Measurements from ENCODE around the gene ABCA12. TPM values are rescaled to one million over a fixed set of nuclear protein-coding genes. Genes with fewer than 3 reads are reported as not detected.

Gene ABCA12
- total RNA-seq, 1 experiment from 2014 or later = 1.3 TPM

- H3K79me2 ChIP-seq (ENCODE audit: insufficient read depth, low read length) = no peaks in the 10 kb centered on the region
- intact Hi-C loops (cut with micrococcal nuclease) = no loop called here
- ChIA-PET RAD21 (ENCODE audit: low non-redundant PET in 1 of 2, low total read pairs in 2 of 2, uncharacterized antibody in 2 of 2, unreplicated experiment in 2 of 2) (no interaction called here), POLR2A (no interaction called here), CTCF (no interaction called here)
- H3K9me3 ChIP-seq (ENCODE audit: control insufficient read depth in 1 of 2, insufficient read depth in 1 of 2, low read depth in 1 of 2, low read length in 2 of 2) = no peaks in the 10 kb centered on the region
- no peak overlapping the region for H3K4me2 ChIP-seq (ENCODE audit: low read length)
- H2AFZ ChIP-seq (ENCODE audit: low read depth, low read length, poor library complexity, severe bottlenecking) = no peak overlapping the region
- H3K9ac ChIP-seq (ENCODE audit: low read length) = no peak overlapping the region
- no peaks in the 10 kb centered on the region for H3K4me1 ChIP-seq (ENCODE audit: control insufficient read depth in 1 of 2, insufficient read depth in 2 of 2, low read length in 2 of 2)
- TF ChIP-seq TCF7L2 (IDR thresholded peaks at IDR 0.05; ENCODE audit: borderline replicate concordance, extremely low read depth, insufficient read depth, insufficient read length) = no peak
- no peak for TF ChIP-seq ZNF274 (IDR thresholded peaks at IDR 0.05; ENCODE audit: low read depth, low read length)
- no peak for TF ChIP-seq SIN3A (IDR thresholded peaks at IDR 0.05; ENCODE audit: low read depth)
- no peak for TF ChIP-seq YY1 (IDR thresholded peaks at IDR 0.05; ENCODE audit: extremely low read depth, insufficient replicate concordance, low read depth, low read length)
- no peak for TF ChIP-seq SRF (IDR thresholded peaks at IDR 0.05; ENCODE audit: low read depth)
- TF ChIP-seq CEBPB (IDR thresholded peaks at IDR 0.05; ENCODE audit: low read depth) = no peak
- no peak for TF ChIP-seq EZH2 (IDR thresholded peaks at IDR 0.05)
- no peak for TF ChIP-seq CBX3 (IDR thresholded peaks at IDR 0.05; ENCODE audit: low read depth)
- H3K27me3 ChIP-seq (ENCODE audit: insufficient read depth, low read length) = no peaks in the 10 kb centered on the region
- no peak for ATAC-seq
- no peak overlapping the region for H3K4me3 ChIP-seq (replicated peaks in 1 of 2; ENCODE audit: low read depth in 1 of 2, low read length in 2 of 2)
- no TSS peak for BruUV-seq (replicated peaks)
- no peaks in the 10 kb centered on the region for H4K20me1 ChIP-seq (ENCODE audit: insufficient read depth)
- no peaks in the 10 kb centered on the region for H3K9me2 ChIP-seq (ENCODE audit: insufficient read depth)
- DNase-seq (ENCODE audit: low read depth, low spot score) = no peak
- H3K36me3 ChIP-seq (ENCODE audit: control insufficient read depth in 1 of 2, insufficient read depth in 2 of 2, low read length in 2 of 2) = no peaks in the 10 kb centered on the region
- H3K27ac ChIP-seq (ENCODE audit: low read depth, low read length) = no peak overlapping the region
Observed at GRCh38 chr2:214934006-214934405, 204.4 kb downstream of the ABCA12 start.

DNA sequence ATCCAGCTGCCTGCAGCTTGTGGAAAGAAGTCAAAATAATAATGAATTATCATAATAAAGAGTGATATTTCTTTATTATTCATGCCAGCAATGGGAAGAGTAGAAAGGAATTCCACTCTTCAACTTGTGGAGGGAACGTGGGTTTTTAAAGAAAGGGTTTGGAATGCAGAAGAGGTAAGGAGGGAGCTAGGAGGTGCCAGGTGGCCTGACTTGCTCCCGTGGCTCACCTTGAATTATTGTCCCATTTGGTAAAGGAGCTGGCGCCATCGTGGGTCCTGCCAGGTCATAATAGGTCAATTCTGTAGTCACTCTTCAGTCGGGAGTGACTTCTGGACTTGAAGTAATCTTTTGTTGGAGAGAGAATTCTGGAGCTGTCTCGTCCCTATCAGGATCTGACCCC, 233.8 kb downstream of the ABCA12 start:
- Histone ChIP-seq H3K36me3 (ENCODE audit: control insufficient read depth in 1 of 2, insufficient read depth in 2 of 2, low read length in 2 of 2) (no peaks in the 10 kb centered on the region), H3K9me3 (ENCODE audit: control insufficient read depth in 1 of 2, insufficient read depth in 1 of 2, low read depth in 1 of 2, low read length in 2 of 2) (no peaks in the 10 kb centered on the region), H3K4me1 (ENCODE audit: control insufficient read depth in 1 of 2, insufficient read depth in 2 of 2, low read length in 2 of 2) (no peaks in the 10 kb centered on the region), H3K27me3 (ENCODE audit: insufficient read depth, low read length) (no peaks in the 10 kb centered on the region), H2AFZ (ENCODE audit: low read depth, low read length, poor library complexity, severe bottlenecking) (no peak overlapping the region), H3K27ac (ENCODE audit: low read depth, low read length) (no peak overlapping the region), H3K9ac (ENCODE audit: low read length) (no peak overlapping the region), H3K9me2 (ENCODE audit: insufficient read depth) (no peaks in the 10 kb centered on the region), H3K79me2 (ENCODE audit: insufficient read depth, low read length) (no peaks in the 10 kb centered on the region), H3K4me2 (ENCODE audit: low read length) (no peak overlapping the region), H3K4me3 (replicated peaks in 1 of 2; ENCODE audit: low read depth in 1 of 2, low read length in 2 of 2) (no peak overlapping the region), H4K20me1 (ENCODE audit: insufficient read depth) (no peaks in the 10 kb centered on the region)
- RAD21 ChIA-PET (ENCODE audit: low non-redundant PET in 1 of 2, low total read pairs in 2 of 2, uncharacterized antibody in 2 of 2, unreplicated experiment in 2 of 2) = no interaction called here
- ATAC-seq (no peak), DNase-seq (ENCODE audit: low read depth, low spot score) (no peak)
- intact Hi-C loops (cut with micrococcal nuclease) = no loop called here
- no TSS peak for BruUV-seq (replicated peaks)
- CTCF ChIA-PET = no interaction called here
- POLR2A ChIA-PET = no interaction called here
- TF ChIP-seq ELF1 (IDR thresholded peaks at IDR 0.05; ENCODE audit: borderline replicate concordance, low read depth) = no peak
- TF ChIP-seq EZH2phosphoT487 (IDR thresholded peaks at IDR 0.05; ENCODE audit: borderline replicate concordance) = no peak
- TF ChIP-seq POLR2AphosphoS5 (IDR thresholded peaks at IDR 0.05; ENCODE audit: low read depth, low read length) = no peak
- TF ChIP-seq ZNF274 (IDR thresholded peaks at IDR 0.05; ENCODE audit: low read depth, low read length) = no peak
- TF ChIP-seq, protein P1, sequence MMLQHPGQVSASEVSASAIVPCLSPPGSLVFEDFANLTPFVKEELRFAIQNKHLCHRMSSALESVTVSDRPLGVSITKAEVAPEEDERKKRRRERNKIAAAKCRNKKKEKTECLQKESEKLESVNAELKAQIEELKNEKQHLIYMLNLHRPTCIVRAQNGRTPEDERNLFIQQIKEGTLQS (IDR thresholded peaks at IDR 0.05) = no peak
- TF ChIP-seq EGR1 (IDR thresholded peaks at IDR 0.05; ENCODE audit: low read depth) = no peak
- TF ChIP-seq REST (IDR thresholded peaks at IDR 0.05; ENCODE audit: low read depth) = no peak
- TF ChIP-seq, protein P2, sequence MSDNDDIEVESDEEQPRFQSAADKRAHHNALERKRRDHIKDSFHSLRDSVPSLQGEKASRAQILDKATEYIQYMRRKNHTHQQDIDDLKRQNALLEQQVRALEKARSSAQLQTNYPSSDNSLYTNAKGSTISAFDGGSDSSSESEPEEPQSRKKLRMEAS (IDR thresholded peaks at IDR 0.05) = no peak
- no peak for TF ChIP-seq ZBTB33 (IDR thresholded peaks at IDR 0.05; ENCODE audit: extremely low read depth, insufficient replicate concordance, low read length)
- TF ChIP-seq EZH2 (IDR thresholded peaks at IDR 0.05) = no peak
- TF ChIP-seq FOSL1 (IDR thresholded peaks at IDR 0.05; ENCODE audit: low read depth) = no peak

Measured in HCT116 (cell line).